T-helper 17 cell (primary cell): Measurements from ENCODE around the gene CEP112. TPM values are rescaled to one million over a fixed set of nuclear protein-coding genes. Genes with fewer than 3 reads are reported as not detected.

ENCODE experiments used
- ATAC-seq: fragments of 150-1000 bp; cut with Tn5 transposase; 2 replicates; pipeline ENCODE4 v1.10.0; 2021; ENCODE audit warnings: mild to moderate bottlenecking, moderate library complexity
- DNase-seq, 3 donors: peaks; one replicate each; pipeline versions ENCODE4 v3.0.0 to v3.0.0-alpha.2; 2020 to 2021
- H3K9me3 ChIP-seq: one replicate; pipeline ENCODE4 v1.7.0; 2013; ENCODE audit warnings: low read length, mild to moderate bottlenecking; ENCODE audit not compliant: control insufficient read depth, poor library complexity, severe bottlenecking
- H3K27ac Mint-ChIP-seq: one replicate; pipeline ENCODE4 v1.8.0; 2022; ENCODE audit warnings: mild to moderate bottlenecking, moderate library complexity, mixed read lengths
- H3K27me3 Mint-ChIP-seq: one replicate; pipeline ENCODE4 v1.8.0; 2022; ENCODE audit warnings: mixed read lengths
- H3K36me3 Mint-ChIP-seq: one replicate; pipeline ENCODE4 v1.8.0; 2022; ENCODE audit warnings: low read depth, mixed read lengths
- H3K4me1 Mint-ChIP-seq: one replicate; pipeline ENCODE4 v1.8.0; 2022; ENCODE audit warnings: mild to moderate bottlenecking, mixed read lengths
- H3K4me3 Mint-ChIP-seq: one replicate; pipeline ENCODE4 v1.8.0; 2022; ENCODE audit warnings: mild to moderate bottlenecking, moderate library complexity, mixed read lengths
- total RNA-seq, 4 donors: library from RNA in 2 of 4; stranded (reverse) in 2 of 4; gene quantifications; one replicate each; pipeline ENCODE4 v1.2.3 and lab custom pipeline; 2022 to 2026

The CEP112 gene
- total RNA-seq, 2 donors from 2014 or later, result 4.3 to 6.9 TPM

- Mint-ChIP-seq H3K4me3 (no peak overlapping the region), H3K36me3 (peaks cover 3% of the 10 kb centered on the region), H3K27ac (no peak overlapping the region)
These were observed 536.2 kb downstream of the CEP112 start for GRCh38 chr17:65655706-65656105.

DNA sequence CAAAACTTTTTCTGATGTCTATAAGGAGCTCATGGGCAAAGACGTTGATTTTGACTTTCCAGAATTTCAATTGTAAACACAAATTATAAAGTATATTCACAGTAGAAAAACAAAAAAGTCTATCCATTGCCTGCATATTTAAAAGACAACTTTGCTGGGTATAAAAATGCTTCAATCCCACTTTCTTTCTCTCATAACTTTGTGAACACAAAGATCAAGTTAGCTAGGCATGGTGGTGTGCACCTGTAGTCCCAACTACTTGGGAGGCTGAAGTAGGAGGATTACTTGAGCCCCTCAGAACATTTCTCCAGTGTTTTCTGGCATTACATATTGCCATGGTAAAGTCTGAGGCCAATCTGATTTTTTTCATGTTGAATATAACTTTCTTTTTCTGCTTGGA lies 547.4 kb downstream of the CEP112 start:
- peaks cover 6% of the 10 kb centered on the region for H3K9me3 ChIP-seq
- ATAC-seq (no peak), DNase-seq (no peak)
- no peak overlapping the region for H3K27ac Mint-ChIP-seq
- no peaks in the 10 kb centered on the region for H3K36me3 Mint-ChIP-seq
- H3K27me3 Mint-ChIP-seq, result no peaks in the 10 kb centered on the region
- H3K4me3 Mint-ChIP-seq, result no peak overlapping the region
- H3K4me1 Mint-ChIP-seq, result no peaks in the 10 kb centered on the region

More at GRCh38 chr17:65655706-65656105, 536.2 kb downstream of the CEP112 start:
- Mint-ChIP-seq H3K4me1 (peaks cover under 1% of the 10 kb centered on the region), H3K27me3 (no peaks in the 10 kb centered on the region)
- H3K9me3 ChIP-seq, result no peaks in the 10 kb centered on the region
- DNase-seq (no peak), ATAC-seq (no peak)

DNA sequence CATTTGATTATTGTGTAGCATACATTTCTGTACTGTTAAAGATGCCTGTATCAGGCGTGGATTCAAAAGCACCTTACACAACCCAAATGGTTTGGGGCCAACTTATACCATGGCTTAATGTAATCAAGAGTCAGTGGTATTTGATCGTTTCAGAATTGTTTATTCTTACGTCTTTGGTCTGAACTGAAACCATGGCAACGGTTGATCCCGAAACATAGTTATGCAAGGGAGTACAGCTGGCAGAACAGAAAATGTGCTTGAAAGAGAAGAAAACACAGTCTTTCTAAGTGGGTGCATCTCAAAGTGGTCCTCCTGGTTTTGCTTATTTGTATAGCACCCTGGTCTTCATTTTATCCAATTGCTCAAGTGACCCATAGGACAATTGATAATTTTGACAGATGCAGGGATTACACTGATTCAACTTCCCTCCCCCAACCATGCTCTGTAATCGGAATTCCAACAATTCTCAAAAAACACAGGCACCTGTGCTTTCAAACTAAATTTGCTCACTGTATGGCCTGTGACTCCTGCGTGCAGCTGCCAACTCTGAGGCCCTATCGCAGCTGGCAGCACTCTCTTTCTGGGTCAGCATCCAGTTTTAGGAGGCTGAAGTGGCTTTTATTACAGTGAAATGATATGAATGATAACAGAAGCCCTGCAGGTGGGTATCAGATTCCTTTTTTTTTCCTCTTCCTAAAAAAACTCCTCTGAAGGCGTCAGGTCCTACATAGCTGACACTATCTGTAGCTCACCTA lies 553.5 kb downstream of the CEP112 start:
- H3K4me1 Mint-ChIP-seq, result peaks cover 5% of the 10 kb centered on the region
- no peak overlapping the region for H3K27ac Mint-ChIP-seq
- H3K4me3 Mint-ChIP-seq, result no peak overlapping the region
- H3K36me3 Mint-ChIP-seq, result no peaks in the 10 kb centered on the region
- no peaks in the 10 kb centered on the region for H3K9me3 ChIP-seq
- no peaks in the 10 kb centered on the region for H3K27me3 Mint-ChIP-seq
- ATAC-seq (no peak), DNase-seq (no peak)

DNA sequence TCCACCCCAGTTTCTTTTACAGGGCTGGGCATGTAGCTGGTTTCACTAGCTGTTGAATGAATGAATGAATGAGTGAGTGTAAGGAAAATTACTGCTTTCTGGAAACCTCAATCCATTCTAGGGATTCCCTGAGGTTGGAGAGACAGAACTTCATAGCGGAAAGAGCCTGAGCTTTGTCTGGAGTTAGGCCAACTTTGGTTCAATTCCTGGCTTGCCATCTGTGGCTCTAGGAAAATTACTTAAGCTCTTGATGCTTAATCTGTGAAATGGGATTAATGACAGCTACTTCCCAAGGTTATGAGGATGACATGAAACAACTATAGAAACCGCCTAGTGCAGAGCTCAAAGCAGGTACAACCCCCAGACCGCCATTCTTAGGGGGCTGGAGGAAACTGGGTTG lies 554.1 kb downstream of the CEP112 start:
- no peak for DNase-seq
- H3K36me3 Mint-ChIP-seq, result no peaks in the 10 kb centered on the region

GRCh38 chr17:65634533-65634932 lies 557.4 kb downstream of the CEP112 start:
- Mint-ChIP-seq H3K4me3 (no peak overlapping the region), H3K27me3 (peaks cover 5% of the 10 kb centered on the region), H3K36me3 (no peaks in the 10 kb centered on the region), H3K4me1 (peaks cover 5% of the 10 kb centered on the region), H3K27ac (no peak overlapping the region)
- DNase-seq, result no peak
- no peaks in the 10 kb centered on the region for H3K9me3 ChIP-seq
- no peak for ATAC-seq

More for the DNA sequence above, 554.1 kb downstream of the CEP112 start:
- Mint-ChIP-seq H3K4me1 (peaks cover 5% of the 10 kb centered on the region), H3K4me3 (no peak overlapping the region), H3K27ac (no peak overlapping the region), H3K27me3 (no peaks in the 10 kb centered on the region)
- no peak for ATAC-seq
- H3K9me3 ChIP-seq, result no peaks in the 10 kb centered on the region

DNA sequence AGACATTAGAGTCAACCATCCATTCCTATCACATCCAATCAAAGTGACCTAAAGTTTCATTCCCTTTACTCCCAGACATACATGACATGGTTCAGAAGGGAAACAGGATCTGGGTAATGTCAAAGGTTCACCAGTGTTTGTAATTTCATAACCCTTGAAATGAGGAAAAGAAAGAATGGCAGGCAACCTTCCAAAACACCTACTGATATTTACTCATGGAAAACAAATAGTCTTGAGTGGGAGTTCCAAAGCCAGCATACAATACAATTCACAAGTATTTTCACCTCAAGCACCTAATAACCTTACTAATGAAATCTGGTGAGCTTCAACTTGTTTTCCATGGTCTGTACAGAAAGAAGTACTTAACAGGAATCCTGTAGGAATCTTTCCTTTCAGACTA lies 557.9 kb downstream of the CEP112 start:
- Mint-ChIP-seq H3K27ac (no peak overlapping the region), H3K4me3 (no peak overlapping the region), H3K4me1 (peaks cover 5% of the 10 kb centered on the region), H3K36me3 (no peaks in the 10 kb centered on the region), H3K27me3 (peaks cover 10% of the 10 kb centered on the region)
- DNase-seq, result no peak
- H3K9me3 ChIP-seq, result no peaks in the 10 kb centered on the region
- no peak for ATAC-seq

DNA sequence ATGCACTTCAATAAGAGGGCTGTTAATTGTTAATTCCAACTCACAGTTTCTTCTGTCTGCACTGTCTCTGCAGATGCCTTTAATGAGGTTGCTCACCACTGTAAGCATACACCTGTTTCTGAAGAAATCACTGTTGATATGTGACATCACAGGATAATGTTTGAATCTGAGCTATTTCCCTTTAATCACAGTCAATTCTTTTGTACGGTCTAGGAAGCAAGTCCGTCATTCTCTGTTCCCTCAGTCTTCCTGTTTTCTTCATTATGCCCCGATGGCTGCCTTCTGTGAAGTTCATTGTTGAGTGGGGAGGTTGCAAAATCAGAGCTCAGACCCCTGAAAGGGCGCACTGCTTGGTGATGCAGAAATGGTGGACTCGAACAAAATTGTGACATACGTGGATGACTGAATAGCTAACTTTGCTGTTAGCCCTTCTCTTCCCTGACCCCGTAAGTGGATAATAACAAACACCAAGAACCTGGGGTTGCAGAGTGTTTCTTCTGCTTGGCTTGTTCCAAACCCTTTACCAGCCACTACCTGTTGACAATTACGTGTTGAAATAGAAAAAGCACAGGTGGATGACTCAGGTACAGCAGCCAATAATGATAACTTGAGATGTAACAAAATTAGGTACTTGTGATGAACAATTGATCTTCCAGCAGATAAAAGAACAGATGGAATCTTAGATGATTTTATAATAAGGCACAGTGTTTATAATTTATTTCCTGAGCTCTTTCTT lies 558.6 kb downstream of the CEP112 start:
- Mint-ChIP-seq H3K27me3 (peaks cover 12% of the 10 kb centered on the region), H3K27ac (no peak overlapping the region), H3K4me1 (peaks cover 5% of the 10 kb centered on the region), H3K4me3 (no peak overlapping the region), H3K36me3 (peaks cover 3% of the 10 kb centered on the region)
- no peak for ATAC-seq
- H3K9me3 ChIP-seq, result no peaks in the 10 kb centered on the region
- no peak for DNase-seq

- ATAC-seq (no peak), DNase-seq (no peak)
- peaks cover 5% of the 10 kb centered on the region for H3K36me3 Mint-ChIP-seq
- no peaks in the 10 kb centered on the region for H3K9me3 ChIP-seq
- H3K27ac Mint-ChIP-seq, result no peak overlapping the region
- H3K4me1 Mint-ChIP-seq, result no peaks in the 10 kb centered on the region
- no peak overlapping the region for H3K4me3 Mint-ChIP-seq
- H3K27me3 Mint-ChIP-seq, result peaks cover 18% of the 10 kb centered on the region
These were observed 561.4 kb downstream of the CEP112 start for GRCh38 chr17:65630502-65630901.

DNA sequence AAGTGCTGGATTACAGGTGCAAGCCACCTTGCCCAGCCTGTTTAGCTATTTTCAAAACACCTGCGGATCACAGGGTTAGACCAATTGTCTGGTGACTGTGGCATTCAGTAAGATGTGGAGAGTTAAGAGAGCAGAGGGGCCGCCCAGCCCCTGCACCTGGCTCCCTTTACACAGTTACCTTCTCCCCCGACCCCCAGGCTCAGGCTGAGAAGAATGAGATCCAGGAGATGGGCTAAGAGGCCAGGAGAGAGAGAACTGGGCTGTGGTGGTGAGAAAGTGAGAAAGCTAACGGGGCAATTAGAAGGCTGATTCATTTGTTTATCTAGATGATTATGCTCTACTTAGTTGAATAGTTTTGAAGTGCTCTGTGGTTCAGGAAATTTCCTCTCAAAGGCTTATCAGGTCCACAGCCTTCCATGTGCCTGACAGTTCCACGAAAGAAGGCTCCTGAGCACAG lies 562.7 kb downstream of the CEP112 start:
- Mint-ChIP-seq H3K4me1 (no peaks in the 10 kb centered on the region), H3K4me3 (no peak overlapping the region), H3K36me3 (peaks cover 5% of the 10 kb centered on the region), H3K27me3 (peaks cover 18% of the 10 kb centered on the region), H3K27ac (no peak overlapping the region)
- DNase-seq (no peak), ATAC-seq (no peak)
- no peaks in the 10 kb centered on the region for H3K9me3 ChIP-seq

GRCh38 chr17:65628644-65629036 lies 563.3 kb downstream of the CEP112 start:
- Mint-ChIP-seq H3K36me3 (peaks cover 5% of the 10 kb centered on the region), H3K27ac (no peak overlapping the region), H3K4me3 (no peak overlapping the region), H3K4me1 (no peaks in the 10 kb centered on the region), H3K27me3 (peaks cover 18% of the 10 kb centered on the region)
- ATAC-seq (no peak), DNase-seq (no peak)
- no peaks in the 10 kb centered on the region for H3K9me3 ChIP-seq

- Mint-ChIP-seq H3K36me3 (peaks cover 5% of the 10 kb centered on the region), H3K27me3 (peaks cover 18% of the 10 kb centered on the region), H3K4me3 (no peak overlapping the region), H3K4me1 (no peaks in the 10 kb centered on the region), H3K27ac (no peak overlapping the region)
- no peak for ATAC-seq
- no peak for DNase-seq
- no peaks in the 10 kb centered on the region for H3K9me3 ChIP-seq
These were observed 563.9 kb downstream of the CEP112 start for GRCh38 chr17:65627891-65628643.

GRCh38 chr17:65627108-65627507 lies 564.8 kb downstream of the CEP112 start:
- ATAC-seq (no peak), DNase-seq (no peak)
- no peaks in the 10 kb centered on the region for H3K4me1 Mint-ChIP-seq
- no peaks in the 10 kb centered on the region for H3K9me3 ChIP-seq
- H3K4me3 Mint-ChIP-seq, result no peak overlapping the region
- H3K27me3 Mint-ChIP-seq, result peaks cover 18% of the 10 kb centered on the region
- H3K36me3 Mint-ChIP-seq, result peaks cover 5% of the 10 kb centered on the region
- H3K27ac Mint-ChIP-seq, result no peak overlapping the region

- no peak overlapping the region for H3K27ac Mint-ChIP-seq
- H3K4me3 Mint-ChIP-seq, result no peak overlapping the region
- no peak for DNase-seq
- H3K36me3 Mint-ChIP-seq, result peaks cover 5% of the 10 kb centered on the region
- H3K27me3 Mint-ChIP-seq, result peaks cover 18% of the 10 kb centered on the region
- H3K4me1 Mint-ChIP-seq, result no peaks in the 10 kb centered on the region
- ATAC-seq, result no peak
- H3K9me3 ChIP-seq, result no peaks in the 10 kb centered on the region
These were observed 565.5 kb downstream of the CEP112 start for GRCh38 chr17:65626451-65626850.
